Measurements from ENCODE around the gene FBXL15. TPM values are rescaled to one million over a fixed set of nuclear protein-coding genes. Genes with fewer than 3 reads are reported as not detected.

The FBXL15 gene
- total and polyA plus RNA-seq, 2 of the 13 experiments (the other 11 are each of a cell fraction or from before 2014, with no cell fraction given), result 4.3 to 8.3 TPM

DNA sequence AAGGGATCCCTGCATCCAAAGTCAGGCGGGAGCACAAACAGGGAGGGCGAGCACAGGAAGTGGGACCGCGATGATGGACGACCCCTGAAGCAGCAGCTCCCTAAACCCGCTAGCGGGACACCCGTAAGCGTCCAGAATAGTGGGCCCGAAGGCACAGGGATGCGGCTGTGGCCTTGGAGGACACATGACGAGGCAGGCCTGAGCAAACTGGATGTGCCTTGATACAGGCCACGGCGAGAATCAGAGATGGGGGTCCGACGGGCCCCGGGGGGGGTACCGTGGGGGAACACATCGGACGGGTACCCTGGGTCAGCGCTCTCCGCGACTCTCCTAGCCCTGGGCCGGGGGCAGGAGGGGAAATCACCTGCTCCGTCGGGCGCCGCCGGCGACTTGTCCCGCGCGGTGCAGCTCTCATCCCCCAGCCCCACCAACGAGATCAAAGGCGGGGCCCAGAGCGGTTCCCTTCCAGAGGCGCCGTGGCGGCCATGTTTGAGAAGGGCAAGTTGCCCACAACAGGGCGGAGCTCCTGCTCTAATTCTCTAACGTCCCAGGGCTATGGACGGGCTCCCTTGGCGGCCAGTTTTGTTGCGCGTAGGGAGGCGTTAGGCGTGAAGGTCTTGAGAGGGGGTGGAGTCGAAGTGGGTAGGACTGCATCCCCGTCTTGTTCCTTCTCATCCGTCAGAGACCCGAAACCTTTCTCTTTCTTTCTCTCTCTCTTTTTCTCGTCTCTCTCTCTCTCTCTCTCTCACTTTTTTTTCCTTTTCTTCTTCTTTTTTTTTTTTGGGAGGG lies 11.7 kb downstream of the FBXL15 start, which contains the start of gene CUEDC2 (continued):
- TF ChIP-seq KAT2B (IDR thresholded peaks at IDR 0.05; ENCODE audit: borderline replicate concordance, low read depth, low read length) (no peak), TARDBP (CRISPR knock-in tag; IDR thresholded peaks at IDR 0.05) (peak; percentile 74; the same call in 1 of the 2 replicates), NFRKB (IDR thresholded peaks at IDR 0.05) (no peak), STAG1 (CRISPR knock-in tag; IDR thresholded peaks at IDR 0.05) (no peak; the same call in 1 of the 2 replicates), KMT2A (CRISPR knock-in tag; IDR thresholded peaks at IDR 0.05) (peak; percentile 79; the same call in 1 of the 2 replicates), ZNF10 (CRISPR knock-in tag; IDR thresholded peaks at IDR 0.05; ENCODE audit: borderline replicate concordance, low read depth) (no peak), TGIF2 (CRISPR knock-in tag; IDR thresholded peaks at IDR 0.05) (no peak), RAD51 (IDR thresholded peaks at IDR 0.05; ENCODE audit: borderline replicate concordance) (no peak), ZNF883 (CRISPR knock-in tag; IDR thresholded peaks at IDR 0.05; ENCODE audit: not compliant biosample characterization) (peak; percentile 70), HES4 (CRISPR knock-in tag; IDR thresholded peaks at IDR 0.05; ENCODE audit: borderline replicate concordance) (0 out of 2 replicates have a peak, but pooled peaks have one; percentile 50), ZMYM4 (CRISPR knock-in tag; IDR thresholded peaks at IDR 0.05) (peak; percentile 65; the same call in 1 of the 2 replicates), ZSCAN25 (CRISPR knock-in tag; IDR thresholded peaks at IDR 0.05) (peak; percentile 34; the same call in 1 of the 2 replicates), ZNF160 (CRISPR knock-in tag; IDR thresholded peaks at IDR 0.05) (no peak), MTF1 (CRISPR knock-in tag; IDR thresholded peaks at IDR 0.05) (no peak), ZNF383 (CRISPR knock-in tag; IDR thresholded peaks at IDR 0.05; ENCODE audit: borderline replicate concordance) (no peak), ZNF274 (CRISPR knock-in tag; IDR thresholded peaks at IDR 0.05) (peak; percentile 68; the same call in 1 of the 2 replicates), SALL2 (CRISPR knock-in tag; IDR thresholded peaks at IDR 0.05) (no peak)
- TF ChIP-seq, protein P1, sequence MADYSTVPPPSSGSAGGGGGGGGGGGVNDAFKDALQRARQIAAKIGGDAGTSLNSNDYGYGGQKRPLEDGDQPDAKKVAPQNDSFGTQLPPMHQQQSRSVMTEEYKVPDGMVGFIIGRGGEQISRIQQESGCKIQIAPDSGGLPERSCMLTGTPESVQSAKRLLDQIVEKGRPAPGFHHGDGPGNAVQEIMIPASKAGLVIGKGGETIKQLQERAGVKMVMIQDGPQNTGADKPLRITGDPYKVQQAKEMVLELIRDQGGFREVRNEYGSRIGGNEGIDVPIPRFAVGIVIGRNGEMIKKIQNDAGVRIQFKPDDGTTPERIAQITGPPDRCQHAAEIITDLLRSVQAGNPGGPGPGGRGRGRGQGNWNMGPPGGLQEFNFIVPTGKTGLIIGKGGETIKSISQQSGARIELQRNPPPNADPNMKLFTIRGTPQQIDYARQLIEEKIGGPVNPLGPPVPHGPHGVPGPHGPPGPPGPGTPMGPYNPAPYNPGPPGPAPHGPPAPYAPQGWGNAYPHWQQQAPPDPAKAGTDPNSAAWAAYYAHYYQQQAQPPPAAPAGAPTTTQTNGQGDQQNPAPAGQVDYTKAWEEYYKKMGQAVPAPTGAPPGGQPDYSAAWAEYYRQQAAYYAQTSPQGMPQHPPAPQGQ (CRISPR knock-in tag; IDR thresholded peaks at IDR 0.05; ENCODE audit: borderline replicate concordance), result 0 out of 2 replicates have a peak, but pooled peaks have one; percentile 73
- TF ChIP-seq, protein P2, sequence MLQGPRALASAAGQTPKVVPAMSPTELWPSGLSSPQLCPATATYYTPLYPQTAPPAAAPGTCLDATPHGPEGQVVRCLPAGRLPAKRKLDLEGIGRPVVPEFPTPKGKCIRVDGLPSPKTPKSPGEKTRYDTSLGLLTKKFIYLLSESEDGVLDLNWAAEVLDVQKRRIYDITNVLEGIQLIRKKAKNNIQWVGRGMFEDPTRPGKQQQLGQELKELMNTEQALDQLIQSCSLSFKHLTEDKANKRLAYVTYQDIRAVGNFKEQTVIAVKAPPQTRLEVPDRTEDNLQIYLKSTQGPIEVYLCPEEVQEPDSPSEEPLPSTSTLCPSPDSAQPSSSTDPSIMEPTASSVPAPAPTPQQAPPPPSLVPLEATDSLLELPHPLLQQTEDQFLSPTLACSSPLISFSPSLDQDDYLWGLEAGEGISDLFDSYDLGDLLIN (CRISPR knock-in tag; IDR thresholded peaks at IDR 0.05; ENCODE audit: borderline replicate concordance), result no peak
- TF ChIP-seq, protein P3, sequence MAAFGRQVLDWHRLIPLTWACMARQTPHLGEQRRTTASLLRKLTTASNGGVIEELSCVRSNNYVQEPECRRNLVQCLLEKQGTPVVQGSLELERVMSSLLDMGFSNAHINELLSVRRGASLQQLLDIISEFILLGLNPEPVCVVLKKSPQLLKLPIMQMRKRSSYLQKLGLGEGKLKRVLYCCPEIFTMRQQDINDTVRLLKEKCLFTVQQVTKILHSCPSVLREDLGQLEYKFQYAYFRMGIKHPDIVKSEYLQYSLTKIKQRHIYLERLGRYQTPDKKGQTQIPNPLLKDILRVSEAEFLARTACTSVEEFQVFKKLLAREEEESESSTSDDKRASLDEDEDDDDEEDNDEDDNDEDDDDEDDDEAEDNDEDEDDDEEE (CRISPR knock-in tag; IDR thresholded peaks at IDR 0.05), result no peak; the same call in 1 of the 2 replicates

All from HepG2 (cell line).